ENCODE data around the gene ARL3. TPM values are rescaled to one million over a fixed set of nuclear protein-coding genes. Genes with fewer than 3 reads are reported as not detected.
A peak's percentile ranks its signal among the peaks of the same experiment; 100 is the strongest.

Gene ARL3
- total and polyA plus RNA-seq, 5 experiments from 2014 or later = 3.6 to 4.4 (median 3.8) TPM

DNA sequence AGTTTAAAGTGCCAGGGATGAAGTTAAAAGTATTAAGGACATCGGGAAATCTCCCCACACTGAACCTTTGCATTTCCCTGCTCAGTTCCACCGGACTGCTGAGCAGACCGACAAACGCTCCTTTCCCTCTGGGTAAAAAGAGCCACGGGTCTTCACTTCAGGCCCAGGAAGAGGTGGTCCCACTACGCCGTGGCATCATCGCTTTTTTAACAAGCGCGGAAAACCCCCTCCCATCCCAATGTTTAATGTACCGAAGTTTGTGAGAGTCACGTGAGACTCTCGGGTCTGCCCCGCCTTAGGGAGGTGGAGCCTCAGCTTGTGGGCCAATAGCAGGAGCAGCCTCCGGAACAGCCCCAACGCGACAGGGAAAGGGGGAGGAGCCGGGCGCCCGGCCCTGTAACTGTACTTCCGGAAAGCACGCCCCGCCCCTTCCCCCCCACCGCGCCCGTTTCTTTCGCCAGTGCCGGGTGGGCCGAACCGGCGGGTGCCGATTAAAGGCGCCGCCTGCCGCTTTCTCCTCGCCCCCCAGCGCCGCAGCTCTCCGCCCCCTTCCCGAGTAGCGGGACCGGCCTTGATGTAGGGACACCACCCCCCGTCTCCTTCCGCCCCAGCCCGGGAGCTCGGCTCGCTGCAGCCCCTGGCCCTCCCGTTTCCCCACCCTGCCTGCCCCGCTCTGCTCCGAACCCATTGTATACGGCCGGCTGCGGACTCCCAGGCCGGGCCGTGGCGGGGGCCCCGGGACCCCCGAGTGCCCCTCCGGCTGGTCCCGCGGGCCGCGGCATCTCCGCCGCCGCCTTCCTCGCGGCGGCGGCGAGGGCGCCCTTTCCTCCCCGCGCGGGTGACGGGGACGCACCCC, 72.1 kb downstream of the ARL3 start:
- Mint-ChIP-seq H3K4me3 (peak overlapping the region; percentile 84 to 98 (median 92)), H3K27me3 (no peaks in the 10 kb centered on the region), H3K27ac (peak overlapping the region; percentile 87 to 98 (median 96)), H3K4me1 (peaks cover 15 to 20% (median 17%) of the 10 kb centered on the region in 4 donors), H3K9me3 (no peaks in the 10 kb centered on the region), H3K36me3 (no peaks in the 10 kb centered on the region)
- POLR2A ChIA-PET = interaction anchor here (0.5 to 1.8 kb wide), 20 partner anchors 14 to 824 kb away, joined by 3 to 26 read pairs (median 4); partner anchors contain the start of genes ACTR1A, ARL3, NFKB2 and OGA
- peak; percentile 89 to 99 (median 96) for DNase-seq
- ATAC-seq = peak; percentile 57 to 75

DNA sequence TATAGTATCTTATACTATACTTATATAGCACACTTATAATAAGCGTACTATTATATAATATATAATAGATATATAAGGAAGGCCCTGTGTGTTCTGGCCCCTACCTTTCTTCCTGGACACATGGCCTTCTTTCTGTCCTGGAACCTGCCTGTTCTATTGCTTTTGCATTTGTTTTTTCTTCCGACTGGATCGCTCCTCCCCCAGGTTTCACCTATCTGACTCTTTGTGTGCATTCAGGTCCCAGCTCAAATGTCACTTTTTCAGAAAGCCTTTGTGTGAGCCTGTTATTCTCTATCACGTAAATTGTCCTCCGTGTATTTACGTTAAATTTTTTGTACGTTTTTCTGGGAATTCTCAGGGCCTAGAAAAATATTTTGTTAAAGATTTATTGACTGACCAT, 72.8 kb downstream of the ARL3 start:
- Mint-ChIP-seq H3K27me3 (no peaks in the 10 kb centered on the region), H3K4me1 (peaks cover 15 to 17% (median 16%) of the 10 kb centered on the region in 4 donors), H3K4me3 (peak overlapping the region; percentile 81 to 98 (median 92)), H3K27ac (peak overlapping the region; percentile 87 to 98 (median 96)), H3K36me3 (no peaks in the 10 kb centered on the region), H3K9me3 (no peaks in the 10 kb centered on the region)
- no peak for ATAC-seq
- POLR2A ChIA-PET = interaction anchor here (0.9 to 1.8 kb wide), 11 partner anchors 15 to 823 kb away, joined by 3 to 26 read pairs (median 5); partner anchors contain the start of genes ACTR1A, ARL3, NFKB2 and OGA
- DNase-seq = no peak

DNA sequence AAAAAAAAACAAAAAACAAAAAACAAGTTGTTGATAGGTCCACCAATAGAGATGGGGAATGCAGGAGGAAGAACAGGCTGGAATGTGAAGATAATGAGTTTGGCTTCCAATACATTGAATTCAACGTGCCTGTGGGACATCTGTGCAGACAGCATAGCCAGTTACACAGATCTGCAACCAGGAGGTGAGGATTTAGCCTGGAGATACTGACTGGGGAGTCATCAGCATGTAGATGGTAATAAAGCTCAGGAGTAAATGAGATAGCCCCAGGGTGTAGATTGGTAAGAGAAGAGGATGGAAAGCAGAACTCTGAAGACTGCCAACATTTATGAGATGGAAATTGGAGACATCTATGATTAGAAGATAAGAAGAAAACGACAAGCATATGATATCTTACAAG, 74.7 kb downstream of the ARL3 start:
- DNase-seq (no peak), ATAC-seq (no peak)
- Mint-ChIP-seq H3K4me1 (peaks cover 21 to 32% (median 25%) of the 10 kb centered on the region in 4 donors), H3K9me3 (no peaks in the 10 kb centered on the region), H3K27ac (peak overlapping the region in 1 of 10 donors; percentile 48), H3K27me3 (no peaks in the 10 kb centered on the region), H3K36me3 (no peaks in the 10 kb centered on the region), H3K4me3 (no peak overlapping the region)
- POLR2A ChIA-PET = interaction anchor here (1.1 kb wide), 1 partner anchor 35 kb away, joined by 3 read pairs; no protein-coding TSS in a partner anchor

DNA sequence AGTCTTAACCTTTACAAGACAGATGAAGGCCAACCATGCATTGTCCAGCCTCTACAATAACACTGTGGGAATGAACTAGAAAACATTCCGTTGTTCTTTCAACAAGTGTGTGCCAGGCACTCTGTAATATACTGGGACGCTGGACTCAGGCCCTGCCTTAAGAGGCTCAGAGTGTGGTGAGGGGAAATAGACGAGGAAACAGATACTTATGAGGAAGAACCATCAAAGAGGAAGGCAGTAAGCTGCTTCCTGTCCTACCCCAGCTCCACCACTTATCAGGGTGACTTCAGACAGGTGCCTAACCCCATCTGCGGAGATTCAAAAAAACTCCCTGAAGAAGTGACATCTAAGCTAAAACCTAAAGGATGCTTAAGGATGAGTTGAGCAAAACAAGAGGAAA, 78.8 kb downstream of the ARL3 start:
- DNase-seq (peak in 6 of 10 donors; percentile 25 to 58 (median 41)), ATAC-seq (peak; percentile 84 to 89)
- Mint-ChIP-seq H3K27ac (peak overlapping the region; percentile 43 to 89 (median 62)), H3K4me1 (peaks cover 36 to 61% (median 53%) of the 10 kb centered on the region in 4 donors), H3K36me3 (peaks cover 0 to 2% (median 0%) of the 10 kb centered on the region in 3 donors), H3K27me3 (no peaks in the 10 kb centered on the region), H3K4me3 (peak overlapping the region in 9 of 10 donors; percentile 27 to 74 (median 62)), H3K9me3 (no peaks in the 10 kb centered on the region)
- POLR2A ChIA-PET = interaction anchor here (0.7 to 1.8 kb wide), 3 partner anchors 10 to 79 kb away, joined by 4 to 23 read pairs (median 4); partner anchors contain the start of genes ARL3, SFXN2 and TRIM8

DNA sequence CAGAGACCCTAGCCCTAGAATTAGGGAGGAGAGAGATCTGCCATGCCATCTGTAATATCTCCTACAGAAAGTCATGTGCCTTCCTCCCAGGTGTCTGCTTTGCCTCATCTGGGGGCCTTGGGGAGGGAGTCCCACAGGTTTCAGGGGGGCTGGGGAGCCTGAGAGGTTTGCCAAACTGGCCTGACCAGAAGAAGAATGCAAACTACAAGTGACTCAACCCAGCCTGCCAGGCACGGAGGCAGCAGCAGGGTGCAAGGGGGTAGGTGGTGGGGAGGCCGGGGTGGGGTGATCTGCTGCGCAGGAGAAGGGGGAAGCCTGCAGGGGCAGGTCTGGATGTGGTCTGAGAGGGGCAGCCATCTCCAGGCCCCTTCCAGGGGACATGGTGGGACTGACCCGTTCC, 79.5 kb downstream of the ARL3 start:
- DNase-seq = peak in 1 of 10 donors; percentile 36
- POLR2A ChIA-PET = interaction anchor here (1.8 kb wide), 1 partner anchor 11 kb away, joined by 23 read pairs; the partner anchor contains the start of gene TRIM8
- no peak for ATAC-seq
- Mint-ChIP-seq H3K9me3 (no peaks in the 10 kb centered on the region), H3K27me3 (no peaks in the 10 kb centered on the region), H3K4me1 (peaks cover 36 to 62% (median 53%) of the 10 kb centered on the region in 4 donors), H3K36me3 (peaks cover 0 to 2% (median 0%) of the 10 kb centered on the region in 3 donors), H3K27ac (peak overlapping the region in 9 of 10 donors; percentile 36 to 92 (median 84)), H3K4me3 (peak overlapping the region in 6 of 10 donors; percentile 10 to 62 (median 35))

DNA sequence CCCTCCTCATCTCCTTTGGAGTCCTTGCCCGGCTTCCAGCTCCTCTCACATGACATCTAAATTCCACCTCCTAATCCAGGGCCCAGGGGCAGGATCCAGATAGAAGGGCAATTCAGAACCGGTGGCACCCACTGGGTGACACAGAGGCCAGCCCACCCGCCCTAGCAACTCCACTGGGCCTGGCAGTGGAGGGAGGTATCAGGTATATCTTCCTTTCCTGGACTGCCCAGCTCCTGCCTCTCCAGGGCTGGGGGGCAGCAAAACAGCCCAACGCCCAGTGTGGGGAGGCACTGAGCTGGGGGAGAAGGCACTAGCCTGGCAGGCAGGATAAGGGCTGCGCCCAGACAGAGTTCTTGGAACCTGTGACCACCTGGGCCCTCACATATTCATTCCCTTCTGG, 80.3 kb downstream of the ARL3 start:
- Mint-ChIP-seq H3K36me3 (peaks cover 0 to 2% (median 0%) of the 10 kb centered on the region in 3 donors), H3K9me3 (no peaks in the 10 kb centered on the region), H3K27me3 (no peaks in the 10 kb centered on the region), H3K4me3 (peak overlapping the region in 7 of 10 donors; percentile 18 to 50 (median 38)), H3K27ac (peak overlapping the region; percentile 9 to 96 (median 80)), H3K4me1 (peaks cover 34 to 62% (median 53%) of the 10 kb centered on the region in 4 donors)
- ATAC-seq (no peak), DNase-seq (peak in 1 of 10 donors; percentile 42)
- POLR2A ChIA-PET = no interaction called here

DNA sequence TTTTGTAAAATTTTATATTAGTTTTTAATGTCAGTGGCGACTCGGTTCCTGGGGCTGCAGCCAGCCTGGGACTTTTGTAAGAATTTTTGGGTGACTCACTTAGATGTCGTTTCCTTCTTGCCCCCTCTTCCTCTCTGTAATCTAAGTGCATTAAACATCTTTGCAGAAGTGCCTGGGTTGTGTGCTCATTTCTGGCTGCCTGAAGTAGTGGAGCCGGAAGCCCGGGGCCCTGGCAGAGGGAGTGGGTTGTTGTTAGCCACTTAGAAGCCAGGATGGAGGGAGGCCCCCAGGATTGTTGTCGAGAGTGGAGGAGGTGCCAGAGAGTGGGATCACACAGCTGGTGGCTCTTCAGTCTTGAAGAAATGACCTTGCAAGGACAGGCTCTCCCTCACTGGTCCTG, 80.9 kb downstream of the ARL3 start:
- peaks cover 34 to 62% (median 53%) of the 10 kb centered on the region in 4 donors for H3K4me1 Mint-ChIP-seq
- H3K36me3 Mint-ChIP-seq = peaks cover 0 to 2% (median 0%) of the 10 kb centered on the region in 3 donors
- H3K4me3 Mint-ChIP-seq = peak overlapping the region in 8 of 10 donors; percentile 18 to 66 (median 49)
- no peaks in the 10 kb centered on the region for H3K27me3 Mint-ChIP-seq
- ATAC-seq (peak; percentile 31), DNase-seq (peak in 1 of 10 donors; percentile 56)
- H3K27ac Mint-ChIP-seq = peak overlapping the region; percentile 9 to 96 (median 86)
- H3K9me3 Mint-ChIP-seq = no peaks in the 10 kb centered on the region
- POLR2A ChIA-PET = interaction anchor here (2.1 kb wide), 1 partner anchor 12 kb away, joined by 18 read pairs; the partner anchor contains the start of gene TRIM8

DNA sequence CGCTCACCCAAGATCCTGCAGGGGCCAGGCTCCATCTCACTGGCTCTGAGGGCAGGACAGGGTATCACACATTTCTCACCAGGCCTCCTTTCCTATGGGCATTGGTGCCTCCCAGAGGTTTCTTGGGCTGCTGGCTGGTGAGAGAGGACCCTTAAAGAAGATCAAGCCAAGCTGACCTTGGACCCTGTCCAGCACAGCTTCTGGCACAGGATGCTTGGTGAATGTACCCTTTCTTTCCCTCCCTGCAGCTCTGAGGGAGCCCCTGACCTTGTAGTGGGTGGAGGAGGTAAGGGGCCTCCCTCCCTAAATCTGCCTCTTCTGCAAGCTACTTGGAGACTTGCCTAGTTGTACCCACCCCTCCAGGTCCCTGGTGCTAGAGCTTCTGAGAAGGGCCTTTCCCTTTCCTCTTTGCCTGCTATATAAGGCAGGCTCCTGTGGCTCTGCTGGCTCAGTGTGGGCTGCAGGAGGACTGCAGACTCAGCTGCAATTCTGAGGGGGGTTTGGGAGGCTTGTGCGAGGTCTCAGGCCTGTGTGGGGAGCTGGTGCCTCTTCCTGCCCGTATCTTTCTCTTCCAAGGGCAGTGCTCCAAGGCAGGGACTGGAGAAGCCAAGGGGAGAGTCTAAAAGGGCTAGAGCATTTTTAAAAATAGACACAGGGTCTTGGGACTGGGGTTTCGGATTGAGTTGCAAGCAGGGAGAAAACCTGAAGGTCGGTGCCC, 81.6 kb downstream of the ARL3 start:
- peaks cover 34 to 62% (median 53%) of the 10 kb centered on the region in 4 donors for H3K4me1 Mint-ChIP-seq
- DNase-seq (peak in 1 of 10 donors; percentile 42), ATAC-seq (peak; percentile 11 to 24)
- no peaks in the 10 kb centered on the region for H3K27me3 Mint-ChIP-seq
- peak overlapping the region in 7 of 10 donors; percentile 6 to 64 (median 32) for H3K4me3 Mint-ChIP-seq
- H3K36me3 Mint-ChIP-seq = peaks cover 0 to 2% (median 0%) of the 10 kb centered on the region in 3 donors
- POLR2A ChIA-PET = interaction anchor here (2.1 kb wide), 1 partner anchor 13 kb away, joined by 18 read pairs; the partner anchor contains the start of gene TRIM8
- no peaks in the 10 kb centered on the region for H3K9me3 Mint-ChIP-seq
- peak overlapping the region; percentile 9 to 96 (median 84) for H3K27ac Mint-ChIP-seq

DNA sequence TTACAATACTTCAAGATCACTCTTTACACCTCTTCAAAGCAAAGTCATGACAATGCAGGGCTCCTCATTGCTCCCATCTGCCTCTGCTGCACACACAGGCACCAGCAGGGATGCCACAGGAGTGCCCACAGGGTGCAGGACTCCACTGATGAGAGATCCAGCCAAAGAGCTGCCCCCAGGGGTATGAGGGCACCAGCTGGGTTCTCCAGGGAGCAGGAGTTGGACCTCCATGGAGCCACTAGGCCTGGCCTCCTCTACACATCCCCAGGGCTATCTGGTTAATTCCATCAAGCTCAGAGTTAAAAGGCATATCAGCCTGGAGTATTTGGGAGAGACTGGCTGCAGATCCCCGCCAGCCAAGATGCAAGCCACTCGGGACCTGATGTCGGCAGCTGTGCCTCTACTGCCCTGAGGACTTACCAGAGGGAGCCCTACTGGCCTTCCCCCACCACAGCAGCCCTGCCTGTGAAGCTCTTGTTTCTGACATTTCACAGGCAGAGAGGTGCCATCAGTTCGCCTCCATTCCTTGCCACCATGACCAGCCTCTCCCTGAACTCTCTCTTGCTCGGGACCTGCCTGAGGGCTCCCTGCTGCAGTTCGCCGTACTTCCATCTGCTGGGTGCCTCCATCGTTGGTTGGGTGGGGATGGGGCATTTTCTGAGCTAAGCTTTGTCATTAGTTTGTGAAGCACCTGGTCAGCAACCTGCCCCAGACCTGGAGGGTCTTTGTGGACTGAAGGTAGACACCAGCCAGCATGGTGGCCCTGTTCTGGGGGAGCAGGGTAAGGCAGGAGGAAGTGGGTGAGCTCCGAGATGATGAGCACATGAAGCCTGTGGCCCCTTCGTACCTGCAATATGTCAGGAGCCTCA, 82.4 kb downstream of the ARL3 start:
- H3K27ac Mint-ChIP-seq = peak overlapping the region; percentile 1 to 96 (median 80)
- DNase-seq = peak in 1 of 10 donors; percentile 53
- POLR2A ChIA-PET = interaction anchor here (2.1 kb wide), 1 partner anchor 14 kb away, joined by 18 read pairs; the partner anchor contains the start of gene TRIM8
- H3K4me3 Mint-ChIP-seq = peak overlapping the region in 2 of 10 donors; percentile 18 to 22
- H3K4me1 Mint-ChIP-seq = peaks cover 33 to 59% (median 50%) of the 10 kb centered on the region in 4 donors
- ATAC-seq = no peak
- H3K36me3 Mint-ChIP-seq = peaks cover 0 to 2% (median 0%) of the 10 kb centered on the region in 3 donors
- H3K27me3 Mint-ChIP-seq = no peaks in the 10 kb centered on the region
- no peaks in the 10 kb centered on the region for H3K9me3 Mint-ChIP-seq

DNA sequence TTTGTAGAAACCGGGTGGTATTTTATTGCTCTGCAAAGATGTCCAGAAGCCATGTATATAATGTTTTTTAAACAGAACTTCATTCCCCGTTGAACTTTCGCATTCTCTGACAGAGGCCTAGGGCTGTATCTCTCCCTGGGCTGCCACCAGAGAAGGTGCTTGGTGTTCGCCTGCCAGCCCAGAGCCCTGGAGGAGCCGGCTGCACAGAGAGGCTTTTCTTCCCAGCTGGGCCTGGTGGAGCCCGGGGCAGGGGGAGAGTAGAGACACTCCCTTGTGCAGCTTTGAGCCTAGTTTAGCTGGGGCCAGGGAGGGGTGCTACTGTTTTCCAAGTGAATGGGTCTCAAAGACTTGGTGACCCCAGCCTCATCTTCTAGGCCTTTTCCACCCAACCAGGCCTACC, 83.5 kb downstream of the ARL3 start:
- Mint-ChIP-seq H3K4me3 (no peak overlapping the region), H3K27me3 (no peaks in the 10 kb centered on the region), H3K4me1 (peaks cover 31 to 48% (median 43%) of the 10 kb centered on the region in 4 donors), H3K36me3 (peaks cover 0 to 2% (median 0%) of the 10 kb centered on the region in 3 donors), H3K9me3 (no peaks in the 10 kb centered on the region), H3K27ac (peak overlapping the region in 6 of 10 donors; percentile 48 to 92 (median 71))
- no peak for DNase-seq
- no peak for ATAC-seq
- POLR2A ChIA-PET = interaction anchor here (0.9 kb wide), 1 partner anchor 15 kb away, joined by 3 read pairs; no protein-coding TSS in a partner anchor
